ENCODE results near the gene THADA.
"Not testable (repeated sequence)": the region's sequence is repeated elsewhere in the genome, so short reads cannot be mapped to it uniquely, and the experiment has no call there.

The THADA gene, protein sequence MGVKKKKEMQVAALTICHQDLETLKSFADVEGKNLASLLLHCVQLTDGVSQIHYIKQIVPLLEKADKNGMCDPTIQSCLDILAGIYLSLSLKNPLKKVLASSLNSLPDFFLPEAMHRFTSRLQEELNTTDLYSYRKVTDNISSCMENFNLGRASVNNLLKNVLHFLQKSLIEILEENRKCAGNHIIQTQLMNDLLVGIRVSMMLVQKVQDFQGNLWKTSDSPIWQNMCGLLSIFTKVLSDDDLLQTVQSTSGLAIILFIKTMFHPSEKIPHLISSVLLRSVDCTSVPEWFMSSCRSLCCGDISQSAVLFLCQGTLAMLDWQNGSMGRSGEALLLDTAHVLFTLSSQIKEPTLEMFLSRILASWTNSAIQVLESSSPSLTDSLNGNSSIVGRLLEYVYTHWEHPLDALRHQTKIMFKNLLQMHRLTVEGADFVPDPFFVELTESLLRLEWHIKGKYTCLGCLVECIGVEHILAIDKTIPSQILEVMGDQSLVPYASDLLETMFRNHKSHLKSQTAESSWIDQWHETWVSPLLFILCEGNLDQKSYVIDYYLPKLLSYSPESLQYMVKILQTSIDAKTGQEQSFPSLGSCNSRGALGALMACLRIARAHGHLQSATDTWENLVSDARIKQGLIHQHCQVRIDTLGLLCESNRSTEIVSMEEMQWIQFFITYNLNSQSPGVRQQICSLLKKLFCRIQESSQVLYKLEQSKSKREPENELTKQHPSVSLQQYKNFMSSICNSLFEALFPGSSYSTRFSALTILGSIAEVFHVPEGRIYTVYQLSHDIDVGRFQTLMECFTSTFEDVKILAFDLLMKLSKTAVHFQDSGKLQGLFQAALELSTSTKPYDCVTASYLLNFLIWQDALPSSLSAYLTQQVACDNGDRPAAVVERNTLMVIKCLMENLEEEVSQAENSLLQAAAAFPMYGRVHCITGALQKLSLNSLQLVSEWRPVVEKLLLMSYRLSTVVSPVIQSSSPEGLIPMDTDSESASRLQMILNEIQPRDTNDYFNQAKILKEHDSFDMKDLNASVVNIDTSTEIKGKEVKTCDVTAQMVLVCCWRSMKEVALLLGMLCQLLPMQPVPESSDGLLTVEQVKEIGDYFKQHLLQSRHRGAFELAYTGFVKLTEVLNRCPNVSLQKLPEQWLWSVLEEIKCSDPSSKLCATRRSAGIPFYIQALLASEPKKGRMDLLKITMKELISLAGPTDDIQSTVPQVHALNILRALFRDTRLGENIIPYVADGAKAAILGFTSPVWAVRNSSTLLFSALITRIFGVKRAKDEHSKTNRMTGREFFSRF (N-terminal part only)

DNA sequence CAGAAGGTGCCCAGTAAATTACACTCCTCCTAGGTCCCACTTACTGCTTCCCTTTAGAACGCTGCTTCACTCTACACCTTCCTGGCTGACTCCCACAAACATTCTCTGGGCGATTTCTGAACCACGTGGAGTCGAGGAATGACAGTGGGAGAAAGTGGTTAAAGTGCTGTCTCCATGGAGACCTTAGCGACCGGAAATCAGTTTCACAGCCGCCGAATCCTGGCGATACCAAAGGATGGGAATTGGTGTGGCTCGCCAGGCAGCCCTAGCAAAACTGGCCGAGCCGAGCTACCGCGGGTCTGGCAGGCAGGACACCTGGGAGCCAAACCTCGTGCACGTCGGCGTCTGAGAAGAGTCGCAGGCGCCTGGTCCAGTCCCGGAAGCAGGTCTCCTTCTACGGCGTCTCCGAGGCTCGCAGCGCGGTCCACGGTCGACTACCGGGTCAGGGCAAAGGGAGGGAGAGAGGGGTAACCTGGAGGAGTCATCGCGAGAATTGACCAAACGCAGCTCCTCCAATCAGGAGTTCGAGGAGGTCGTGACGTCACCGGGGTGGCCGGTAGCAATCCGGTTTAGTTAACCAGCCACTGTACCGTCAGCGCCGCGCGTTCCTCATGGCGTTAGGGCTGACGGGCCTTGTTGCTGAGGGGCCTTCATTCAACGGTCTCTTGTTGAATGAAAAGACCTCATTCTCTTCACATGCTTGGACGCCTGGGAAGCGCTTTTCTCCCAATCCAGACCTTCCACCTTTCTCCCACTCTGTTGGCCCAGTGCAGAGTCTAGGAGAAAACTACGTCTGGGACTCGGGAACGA lies at the start of gene THADA:
THADA (minus strand) TSS at position 436 of the 810 bp plus-strand sequence. CDS start 3,646 bp downstream, outside the sequence.
- H3K4me3 ChIP-seq (ENCODE audit: low read depth, low read length), result peak within 1 kb of the TSS; percentile 89
- DNase-seq (ENCODE audit: low read depth, low spot score), result peak; percentile 99
- in situ Hi-C loops (cut with HindIII; ENCODE audit: low sequenced_read_pairs), result no loop called here
- TF ChIP-seq, protein P1, sequence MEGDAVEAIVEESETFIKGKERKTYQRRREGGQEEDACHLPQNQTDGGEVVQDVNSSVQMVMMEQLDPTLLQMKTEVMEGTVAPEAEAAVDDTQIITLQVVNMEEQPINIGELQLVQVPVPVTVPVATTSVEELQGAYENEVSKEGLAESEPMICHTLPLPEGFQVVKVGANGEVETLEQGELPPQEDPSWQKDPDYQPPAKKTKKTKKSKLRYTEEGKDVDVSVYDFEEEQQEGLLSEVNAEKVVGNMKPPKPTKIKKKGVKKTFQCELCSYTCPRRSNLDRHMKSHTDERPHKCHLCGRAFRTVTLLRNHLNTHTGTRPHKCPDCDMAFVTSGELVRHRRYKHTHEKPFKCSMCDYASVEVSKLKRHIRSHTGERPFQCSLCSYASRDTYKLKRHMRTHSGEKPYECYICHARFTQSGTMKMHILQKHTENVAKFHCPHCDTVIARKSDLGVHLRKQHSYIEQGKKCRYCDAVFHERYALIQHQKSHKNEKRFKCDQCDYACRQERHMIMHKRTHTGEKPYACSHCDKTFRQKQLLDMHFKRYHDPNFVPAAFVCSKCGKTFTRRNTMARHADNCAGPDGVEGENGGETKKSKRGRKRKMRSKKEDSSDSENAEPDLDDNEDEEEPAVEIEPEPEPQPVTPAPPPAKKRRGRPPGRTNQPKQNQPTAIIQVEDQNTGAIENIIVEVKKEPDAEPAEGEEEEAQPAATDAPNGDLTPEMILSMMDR (IDR thresholded peaks at IDR 0.05; ENCODE audit: low read depth, low read length), result no peak

DNA sequence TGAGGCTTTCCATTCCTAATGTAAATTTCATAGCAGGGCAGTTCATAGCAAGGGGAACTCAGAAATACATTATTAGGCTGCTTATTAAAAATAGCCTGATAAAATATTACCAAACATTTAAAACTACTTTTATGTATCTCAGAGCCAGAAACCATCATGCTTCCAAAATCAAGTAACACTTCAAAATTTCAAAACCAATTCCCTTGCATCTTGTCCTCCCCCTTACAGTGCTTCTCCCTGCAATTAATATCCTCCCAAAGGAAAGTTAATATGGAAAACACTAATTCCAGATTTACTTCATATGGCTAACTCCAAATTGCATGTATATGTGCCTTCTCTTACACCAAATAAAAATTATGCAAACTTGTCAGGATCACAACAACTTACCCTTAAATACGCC lies 47.8 kb upstream of the THADA start:
- DNase-seq (ENCODE audit: low read depth, low spot score), result no peak
- no peak overlapping the region for H3K4me3 ChIP-seq (ENCODE audit: low read depth, low read length)
- TF ChIP-seq, protein P1 (IDR thresholded peaks at IDR 0.05; ENCODE audit: low read depth, low read length), result no peak
- in situ Hi-C loops (cut with HindIII; ENCODE audit: low sequenced_read_pairs), result no loop called here

DNA sequence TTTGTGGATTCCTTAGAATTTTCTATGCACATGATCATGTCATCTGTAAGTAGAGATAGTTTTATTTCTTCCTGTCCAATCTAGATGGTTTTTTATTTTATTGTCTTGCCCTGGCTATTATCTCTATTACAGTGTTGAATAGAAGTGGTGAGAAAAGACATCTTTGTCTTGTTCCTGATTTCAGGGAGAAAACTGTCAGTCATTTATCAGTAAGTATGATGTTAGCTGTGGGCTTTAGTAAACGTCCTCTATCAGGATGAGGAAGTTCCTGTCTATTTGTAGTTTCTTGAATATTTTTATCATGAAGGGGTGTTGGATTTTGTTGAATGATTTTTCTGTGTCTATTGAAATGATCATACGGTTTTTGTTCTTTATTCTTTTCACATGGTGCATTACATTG lies 46.5 kb upstream of the THADA start:
- TF ChIP-seq, protein P1 (IDR thresholded peaks at IDR 0.05; ENCODE audit: low read depth, low read length), result no peak
- no peak overlapping the region for H3K4me3 ChIP-seq (ENCODE audit: low read depth, low read length)
- in situ Hi-C loops (cut with HindIII; ENCODE audit: low sequenced_read_pairs), result no loop called here
- no peak for DNase-seq (ENCODE audit: low read depth, low spot score)

DNA sequence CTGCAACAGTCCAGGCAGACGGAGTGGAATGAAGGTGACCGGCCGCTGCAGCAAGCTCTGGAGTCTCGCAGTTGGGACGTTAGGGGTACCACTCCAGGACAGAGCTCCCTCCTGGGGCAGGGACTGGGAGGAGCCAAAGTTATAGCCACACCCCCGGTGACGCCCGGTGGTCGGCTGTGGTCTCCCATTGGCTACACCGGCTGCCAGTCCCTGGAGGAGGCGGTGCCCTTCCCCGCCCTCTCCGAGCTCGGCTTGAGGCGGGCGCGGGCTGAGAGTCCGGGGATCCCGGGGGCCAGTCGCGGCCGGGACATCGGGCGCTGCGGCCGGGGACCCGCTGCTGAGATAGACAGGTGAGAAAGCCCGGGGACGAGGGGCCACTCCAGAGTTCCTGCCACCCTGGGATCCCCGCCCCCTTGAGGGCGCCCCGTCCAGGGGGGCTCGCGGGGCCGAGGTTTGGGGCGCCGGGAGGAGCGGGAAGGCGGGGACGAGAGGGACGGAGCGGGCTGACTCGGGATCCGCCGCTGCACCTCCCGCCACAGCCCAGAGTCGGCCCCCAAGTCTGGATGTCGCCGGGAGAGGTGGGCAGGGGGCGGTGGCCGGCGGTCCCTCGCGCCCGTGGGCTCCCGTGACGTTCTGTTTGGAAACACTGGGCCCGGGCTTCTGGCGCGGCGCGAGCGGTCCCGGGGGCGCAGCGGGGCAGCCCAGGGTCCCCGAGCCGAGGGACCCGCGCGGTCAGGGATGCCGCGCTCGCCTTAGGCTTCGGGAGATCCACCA lies 41.4 kb upstream of the THADA start, which contains the start of gene PLEKHH2:
PLEKHH2 (plus strand) TSS at position 231 of the 774 bp plus-strand sequence. CDS start 7,414 bp downstream, outside the sequence.
- peak within 1 kb of the TSS; percentile 57 for H3K4me3 ChIP-seq (ENCODE audit: low read depth, low read length)
- in situ Hi-C loops (cut with HindIII; ENCODE audit: low sequenced_read_pairs), result no loop called here
- DNase-seq (ENCODE audit: low read depth, low spot score), result peak; percentile 82
- TF ChIP-seq, protein P1 (IDR thresholded peaks at IDR 0.05; ENCODE audit: low read depth, low read length), result no peak

DNA sequence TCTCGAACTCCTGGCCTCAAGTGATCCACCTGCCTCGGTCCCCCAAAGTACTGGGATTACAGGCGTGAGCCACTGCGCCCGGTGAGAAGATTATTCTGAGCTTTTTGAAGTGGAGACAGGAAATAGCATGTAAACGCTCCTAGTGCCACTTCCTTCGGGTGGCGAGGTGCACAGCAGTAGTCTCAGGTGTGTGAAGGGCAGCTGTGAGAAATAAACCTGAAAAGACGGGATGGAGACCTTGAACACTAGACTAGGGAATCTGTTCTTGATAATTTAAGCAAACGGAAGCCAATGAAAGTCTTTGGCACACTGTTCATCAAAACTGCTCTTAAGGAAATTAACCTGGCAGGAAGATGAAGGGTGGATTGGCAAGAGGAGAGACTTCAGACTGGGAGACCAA lies 40.8 kb upstream of the THADA start:
- H3K4me3 ChIP-seq (ENCODE audit: low read depth, low read length), result peak overlapping the region; percentile 57
- in situ Hi-C loops (cut with HindIII; ENCODE audit: low sequenced_read_pairs), result no loop called here
- TF ChIP-seq, protein P1 (IDR thresholded peaks at IDR 0.05; ENCODE audit: low read depth, low read length), result no peak
- no peak for DNase-seq (ENCODE audit: low read depth, low spot score)

DNA sequence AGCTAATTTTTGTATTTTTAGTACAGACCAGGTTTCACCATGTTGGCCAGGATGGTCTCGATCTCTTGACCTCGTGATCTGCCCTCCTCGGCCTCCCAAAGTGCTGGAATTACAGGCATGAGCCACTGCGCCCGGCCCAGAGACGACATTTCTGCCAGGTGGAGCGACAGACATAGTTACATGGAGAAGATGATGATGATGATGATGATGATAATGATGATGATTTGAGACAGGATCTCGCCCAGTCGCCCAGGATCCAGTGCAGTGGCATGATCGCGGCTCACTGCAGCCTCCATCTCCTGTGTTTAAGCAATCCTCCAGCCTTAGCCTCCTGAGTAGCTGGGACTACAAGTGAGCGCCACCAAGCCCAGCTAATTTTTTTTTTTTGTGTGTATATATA lies 40.3 kb upstream of the THADA start:
- DNase-seq (ENCODE audit: low read depth, low spot score); in situ Hi-C loops (cut with HindIII; ENCODE audit: low sequenced_read_pairs); H3K4me3 ChIP-seq (ENCODE audit: low read depth, low read length): not testable (repeated sequence)
